IPS-20b (cell line): ENCODE measurements around the gene R3HCC1L.
"Not testable (repeated sequence)": the region's sequence is repeated elsewhere in the genome, so short reads cannot be mapped to it uniquely, and the experiment has no call there.

Experiments
- H3K27ac ChIP-seq: one replicate; pipeline ENCODE4 v1.5.1; 2013; ENCODE audit warnings: low read length
- H3K27me3 ChIP-seq: 2 replicates; pipeline ENCODE4 v1.6.1; 2013; ENCODE audit warnings: mild to moderate bottlenecking, low read length, inconsistent platforms; ENCODE audit not compliant: insufficient read depth
- H3K36me3 ChIP-seq: 2 replicates; pipeline ENCODE4 v1.6.1; 2013; ENCODE audit warnings: low read depth, mild to moderate bottlenecking, inconsistent platforms, low read length, moderate library complexity; ENCODE audit not compliant: insufficient read depth
- H3K4me1 ChIP-seq: 2 replicates; pipeline ENCODE4 v1.6.1; 2013; ENCODE audit warnings: mild to moderate bottlenecking, control low read depth, inconsistent platforms, low read length, moderate library complexity; ENCODE audit not compliant: insufficient read depth
- H3K4me3 ChIP-seq: 2 replicates; pipeline ENCODE4 v1.5.1; 2013; ENCODE audit warnings: mild to moderate bottlenecking, low read length, inconsistent platforms
- H3K9ac ChIP-seq: 2 replicates; pipeline ENCODE4 v1.6.1; 2013; ENCODE audit warnings: low read depth, mild to moderate bottlenecking, inconsistent platforms, low read length, moderate library complexity
- H3K9me3 ChIP-seq: 2 replicates; pipeline ENCODE4 v1.6.1; 2013; ENCODE audit warnings: mild to moderate bottlenecking, low read depth, low read length, inconsistent platforms; ENCODE audit not compliant: insufficient read depth

R3HCC1L gene

DNA sequence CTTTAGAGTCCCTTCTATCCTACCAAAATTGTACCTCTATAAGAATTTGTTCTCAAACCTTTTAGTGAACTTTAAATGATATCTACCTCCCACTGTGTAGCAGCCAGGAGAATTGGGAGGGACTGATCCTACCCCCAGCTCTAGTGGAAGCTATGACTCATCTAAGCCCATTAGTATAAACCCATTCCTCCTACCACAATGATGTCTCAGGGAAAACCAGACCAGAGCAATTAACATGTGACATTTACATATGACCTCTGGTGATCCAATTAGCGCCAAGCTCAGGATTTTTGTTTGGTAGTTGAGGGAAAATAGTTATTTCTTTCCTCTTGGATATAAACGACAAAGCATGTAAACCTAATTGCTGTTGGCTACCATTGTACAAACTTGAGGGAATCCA, 33.1 kb upstream of the R3HCC1L start:
- Histone ChIP-seq H3K4me3 (no peak overlapping the region), H3K27me3 (no peaks in the 10 kb centered on the region), H3K9ac (no peak overlapping the region), H3K27ac (no peak overlapping the region), H3K36me3 (no peaks in the 10 kb centered on the region), H3K9me3 (no peaks in the 10 kb centered on the region), H3K4me1 (peaks cover 5% of the 10 kb centered on the region)

DNA sequence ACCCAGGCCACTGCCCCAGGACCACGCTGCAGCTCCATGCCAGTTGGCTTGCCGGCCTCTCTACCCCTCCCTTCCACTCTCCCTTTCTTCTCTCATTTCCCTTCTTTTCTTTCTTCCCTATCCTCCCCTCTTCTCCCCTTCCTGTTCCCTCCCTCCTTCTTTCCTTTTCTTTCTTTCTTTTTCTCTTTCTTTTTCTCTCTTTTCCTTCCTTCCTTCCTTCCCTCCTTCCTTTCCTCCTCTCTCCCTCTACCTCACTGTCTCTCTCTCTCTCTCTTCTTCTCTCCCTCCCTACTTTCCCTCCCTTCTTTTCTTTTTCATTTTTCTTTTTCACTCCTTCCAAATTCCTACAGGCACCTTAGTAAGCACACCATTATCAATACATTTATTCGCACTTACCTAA, 30.3 kb upstream of the R3HCC1L start:
- Histone ChIP-seq H3K27ac (no peak overlapping the region), H3K27me3 (no peaks in the 10 kb centered on the region), H3K4me1 (peaks cover 5% of the 10 kb centered on the region), H3K9ac (no peak overlapping the region), H3K36me3 (no peaks in the 10 kb centered on the region), H3K4me3 (no peak overlapping the region), H3K9me3 (no peaks in the 10 kb centered on the region)

DNA sequence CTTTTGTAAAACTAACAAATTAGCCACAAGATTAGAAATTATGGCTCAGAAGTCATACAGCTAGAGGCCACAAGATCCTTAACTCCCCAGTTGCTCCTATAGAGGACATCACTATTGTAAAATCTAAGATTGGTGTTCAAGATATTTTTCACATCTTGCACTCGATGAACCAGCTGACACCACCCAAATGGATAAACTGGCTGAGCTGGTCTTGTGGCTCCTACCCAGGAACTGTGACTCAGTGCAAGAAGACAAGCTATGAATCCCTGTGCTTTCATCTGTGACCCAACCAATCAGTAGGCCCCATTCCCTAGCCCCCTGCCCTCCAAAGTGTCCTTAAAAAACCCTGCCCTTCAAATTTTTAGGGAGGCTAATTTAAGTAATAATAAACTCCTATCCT, 27.9 kb upstream of the R3HCC1L start:
- no peaks in the 10 kb centered on the region for H3K27me3 ChIP-seq
- no peaks in the 10 kb centered on the region for H3K36me3 ChIP-seq
- no peak overlapping the region for H3K9ac ChIP-seq
- no peaks in the 10 kb centered on the region for H3K9me3 ChIP-seq
- no peak overlapping the region for H3K4me3 ChIP-seq
- no peaks in the 10 kb centered on the region for H3K4me1 ChIP-seq
- H3K27ac ChIP-seq = no peak overlapping the region

- Histone ChIP-seq H3K36me3 (no peaks in the 10 kb centered on the region), H3K4me1 (no peaks in the 10 kb centered on the region), H3K27ac (no peak overlapping the region), H3K9me3 (no peaks in the 10 kb centered on the region), H3K27me3 (no peaks in the 10 kb centered on the region), H3K9ac (no peak overlapping the region), H3K4me3 (no peak overlapping the region)
Measured at GRCh38 chr10:98107644-98108430, 26.6 kb upstream of the R3HCC1L start.

- Histone ChIP-seq H3K36me3 (no peaks in the 10 kb centered on the region), H3K27me3 (no peaks in the 10 kb centered on the region), H3K9ac (no peak overlapping the region), H3K9me3 (no peaks in the 10 kb centered on the region), H3K4me1 (no peaks in the 10 kb centered on the region), H3K4me3 (no peak overlapping the region), H3K27ac (no peak overlapping the region)
Measured at GRCh38 chr10:98110356-98110755, 24.1 kb upstream of the R3HCC1L start.

GRCh38 chr10:98115031-98115787, 19.2 kb upstream of the R3HCC1L start:
- H3K9ac ChIP-seq = no peak overlapping the region
- H3K9me3 ChIP-seq = no peaks in the 10 kb centered on the region; the same call in 1 of the 2 replicates
- H3K4me1 ChIP-seq = no peaks in the 10 kb centered on the region
- H3K27me3 ChIP-seq = no peaks in the 10 kb centered on the region
- no peak overlapping the region for H3K4me3 ChIP-seq
- no peaks in the 10 kb centered on the region for H3K36me3 ChIP-seq
- no peak overlapping the region for H3K27ac ChIP-seq

- Histone ChIP-seq H3K4me3 (no peak overlapping the region), H3K9me3 (peaks cover 11% of the 10 kb centered on the region), H3K9ac (no peak overlapping the region), H3K36me3 (no peaks in the 10 kb centered on the region), H3K4me1 (no peaks in the 10 kb centered on the region), H3K27me3 (no peaks in the 10 kb centered on the region), H3K27ac (no peak overlapping the region)
Measured at GRCh38 chr10:98119891-98120290, 14.6 kb upstream of the R3HCC1L start.

GRCh38 chr10:98125940-98126631, 8.4 kb upstream of the R3HCC1L start:
- no peak overlapping the region for H3K27ac ChIP-seq
- no peaks in the 10 kb centered on the region for H3K4me1 ChIP-seq
- H3K27me3 ChIP-seq = no peaks in the 10 kb centered on the region
- H3K4me3 ChIP-seq = no peak overlapping the region
- H3K9ac ChIP-seq = no peak overlapping the region
- peaks cover 16% of the 10 kb centered on the region for H3K9me3 ChIP-seq
- no peaks in the 10 kb centered on the region for H3K36me3 ChIP-seq

DNA sequence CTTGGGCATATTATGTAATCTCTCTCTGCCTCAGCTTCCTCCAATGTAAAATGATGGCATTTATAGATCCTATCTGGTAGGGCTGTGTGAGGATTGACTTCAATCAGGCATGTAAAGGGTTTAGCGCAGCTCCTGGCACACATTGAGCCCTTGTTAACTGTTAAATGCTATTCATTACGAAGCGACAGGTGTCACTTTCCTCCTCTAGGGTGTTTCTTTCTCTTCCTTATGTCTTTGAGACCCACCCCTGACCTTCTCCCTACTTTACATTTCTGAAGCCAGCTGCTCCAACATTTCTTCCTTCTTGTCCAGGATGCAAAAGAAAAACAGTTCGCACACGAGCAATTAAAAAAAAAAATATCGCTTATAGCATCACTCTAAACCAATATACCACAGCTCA, 5.7 kb upstream of the R3HCC1L start:
- H3K4me1 ChIP-seq = no peaks in the 10 kb centered on the region
- no peak overlapping the region for H3K27ac ChIP-seq
- H3K27me3 ChIP-seq = no peaks in the 10 kb centered on the region
- no peak overlapping the region for H3K9ac ChIP-seq
- H3K4me3 ChIP-seq = no peak overlapping the region
- H3K36me3 ChIP-seq = no peaks in the 10 kb centered on the region
- H3K9me3 ChIP-seq = peaks cover 17% of the 10 kb centered on the region

- Histone ChIP-seq H3K9me3 (peaks cover 5% of the 10 kb centered on the region; the same call in 1 of the 2 replicates), H3K27me3 (no peaks in the 10 kb centered on the region), H3K9ac (no peak overlapping the region), H3K36me3 (no peaks in the 10 kb centered on the region), H3K4me1 (peaks cover 7% of the 10 kb centered on the region; the same call in 1 of the 2 replicates), H3K4me3 (no peak overlapping the region), H3K27ac (no peak overlapping the region)
Measured at GRCh38 chr10:98131619-98132018, 2.8 kb upstream of the R3HCC1L start.

DNA sequence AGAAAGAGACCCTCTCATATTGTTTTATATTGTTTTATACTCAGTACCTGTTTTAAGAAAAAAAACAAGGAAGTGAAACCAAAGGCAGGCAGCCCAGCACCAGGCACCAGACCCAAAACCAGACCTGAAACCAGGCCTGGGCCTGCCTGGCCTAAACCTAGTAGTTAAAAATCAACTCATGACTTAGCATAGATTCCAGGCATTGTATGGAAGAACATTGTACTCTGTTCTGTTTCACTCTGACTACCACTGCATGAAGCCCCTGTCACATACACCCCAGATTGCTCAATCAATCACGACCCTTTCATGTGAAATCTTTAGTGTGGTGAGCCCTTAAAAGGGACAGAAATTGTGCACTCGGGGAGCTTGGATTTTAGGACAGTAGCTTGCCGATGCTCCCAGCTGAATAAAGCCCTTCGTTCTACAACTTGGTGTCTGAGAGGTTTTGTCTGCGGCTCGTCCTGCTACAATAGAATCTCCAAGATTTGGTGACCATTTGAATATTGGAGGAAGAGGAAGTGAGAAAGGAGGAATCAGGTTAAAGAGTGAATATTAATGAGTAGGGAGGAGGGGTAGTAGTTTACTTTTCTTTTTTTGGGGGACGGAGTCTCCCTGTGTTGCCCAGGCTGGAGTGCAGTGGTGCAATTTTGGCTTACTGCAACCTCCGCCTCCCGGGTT, 1.2 kb upstream of the R3HCC1L start:
- not testable (repeated sequence) for H3K4me3 ChIP-seq, H3K9me3 ChIP-seq, H3K27me3 ChIP-seq, H3K27ac ChIP-seq, H3K9ac ChIP-seq, H3K36me3 ChIP-seq, H3K4me1 ChIP-seq
